Measurements from ENCODE around the gene ERBB4.
"Not testable (repeated sequence)": the region's sequence is repeated elsewhere in the genome, so short reads cannot be mapped to it uniquely, and the experiment has no call there.

ERBB4 gene

DNA sequence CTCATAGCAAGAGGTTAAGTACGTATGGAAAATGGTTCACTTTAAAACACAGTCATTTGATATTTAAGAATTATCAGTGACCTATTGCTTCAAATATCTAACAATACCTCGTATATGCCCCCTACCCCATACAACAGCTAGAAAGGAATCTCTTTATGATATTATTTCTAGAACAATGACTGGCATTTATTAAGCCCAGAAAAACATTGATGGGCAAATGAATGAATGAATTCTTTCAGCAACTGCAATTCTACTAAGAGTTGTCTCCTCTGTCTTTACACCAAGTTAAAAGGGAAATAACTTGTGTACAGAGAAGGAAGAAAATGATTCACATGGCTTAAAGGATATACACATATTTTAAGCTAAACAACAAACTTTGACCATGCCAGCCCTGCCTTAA is 384.7 kb downstream of the ERBB4 start:
- DNase-seq (ENCODE audit: low read depth in 1 of 2, low spot score in 1 of 2), result no peak

DNA sequence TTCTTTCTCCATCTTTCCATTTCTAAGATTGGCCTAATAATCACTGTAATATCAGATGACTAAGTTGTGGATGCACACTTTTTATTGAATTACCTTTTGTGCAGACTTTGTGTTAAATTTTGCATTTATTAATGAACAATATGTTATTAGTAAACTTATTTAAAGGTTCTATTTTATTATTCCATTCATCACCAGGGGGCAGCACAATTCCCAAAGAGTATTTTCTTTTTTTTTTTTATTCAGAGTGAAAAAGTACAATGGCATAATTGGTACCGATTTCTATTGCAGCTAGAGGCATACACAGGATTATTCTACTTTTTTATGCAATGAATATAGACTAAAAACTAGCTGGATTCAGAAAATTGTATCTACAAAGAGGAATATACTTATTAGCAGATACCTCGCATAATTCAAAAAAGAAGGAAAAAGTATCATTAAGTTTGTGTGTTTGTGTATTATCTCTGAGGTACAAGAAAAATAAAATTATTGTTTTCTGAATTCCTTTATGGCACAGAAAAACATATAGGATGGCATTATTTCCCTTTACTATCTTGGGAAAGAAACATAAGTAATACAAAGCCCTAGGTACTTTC is 390.6 kb downstream of the ERBB4 start:
- DNase-seq (ENCODE audit: low read depth in 1 of 2, low spot score in 1 of 2), result no peak

DNA sequence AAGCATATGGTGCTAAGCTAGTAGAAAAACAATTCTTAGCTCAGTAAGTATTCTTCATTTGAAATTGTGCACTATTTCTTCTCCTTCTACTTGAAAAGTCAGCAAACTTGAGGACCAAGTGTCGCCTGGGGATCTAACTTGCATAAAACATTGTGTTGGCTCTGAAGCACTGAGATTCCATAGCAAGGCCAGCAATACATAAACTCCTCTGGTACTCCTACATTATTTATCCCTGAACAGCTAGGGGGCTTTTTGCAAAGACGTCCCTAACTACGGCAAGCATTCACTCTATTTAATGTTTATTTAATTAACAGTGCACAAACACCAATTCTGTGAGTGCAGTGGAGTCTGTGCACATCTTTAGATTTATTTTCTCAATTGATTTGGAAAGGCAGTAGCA is 392.2 kb downstream of the ERBB4 start:
- no peak for DNase-seq (ENCODE audit: low read depth in 1 of 2, low spot score in 1 of 2)

DNA sequence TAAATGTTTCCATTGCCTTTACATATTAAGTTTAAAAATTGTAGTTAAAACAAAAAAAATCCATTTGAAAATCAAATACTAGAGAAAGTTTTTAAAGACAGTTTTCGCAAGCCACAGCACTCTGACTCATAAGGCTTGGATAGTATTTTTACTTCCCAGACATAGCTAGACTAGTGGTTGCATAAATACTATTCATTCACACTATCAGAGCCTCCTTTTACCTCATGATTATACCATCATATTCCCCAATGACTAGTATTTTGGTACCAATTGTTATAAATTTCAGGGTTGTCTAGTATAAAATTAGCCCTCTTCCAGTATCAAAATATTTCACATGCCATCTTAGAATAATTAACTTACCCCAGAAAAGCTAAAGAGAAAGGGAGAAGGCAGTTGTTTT is 393.5 kb downstream of the ERBB4 start:
- no peak for DNase-seq (ENCODE audit: low read depth in 1 of 2, low spot score in 1 of 2)

DNA sequence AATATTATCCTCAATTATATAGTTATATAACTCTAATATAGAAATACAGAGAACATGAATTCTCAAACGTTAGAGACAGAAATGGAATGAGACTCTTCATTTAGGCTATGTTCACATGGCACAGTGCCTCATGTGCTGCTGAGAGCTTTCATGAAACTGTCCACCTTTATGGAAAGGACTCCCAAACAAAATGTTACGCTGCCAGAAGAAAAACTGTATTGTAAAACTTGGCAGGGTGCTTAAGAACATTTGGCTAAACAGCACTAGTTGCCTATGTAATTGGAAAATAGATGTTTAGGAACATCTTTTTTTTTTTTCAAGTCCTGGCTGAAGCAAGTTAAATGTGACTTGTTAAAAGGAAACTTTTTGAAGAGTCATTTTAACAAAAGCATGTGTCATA is 396.0 kb downstream of the ERBB4 start:
- DNase-seq (ENCODE audit: low read depth in 1 of 2, low spot score in 1 of 2), result no peak

DNA sequence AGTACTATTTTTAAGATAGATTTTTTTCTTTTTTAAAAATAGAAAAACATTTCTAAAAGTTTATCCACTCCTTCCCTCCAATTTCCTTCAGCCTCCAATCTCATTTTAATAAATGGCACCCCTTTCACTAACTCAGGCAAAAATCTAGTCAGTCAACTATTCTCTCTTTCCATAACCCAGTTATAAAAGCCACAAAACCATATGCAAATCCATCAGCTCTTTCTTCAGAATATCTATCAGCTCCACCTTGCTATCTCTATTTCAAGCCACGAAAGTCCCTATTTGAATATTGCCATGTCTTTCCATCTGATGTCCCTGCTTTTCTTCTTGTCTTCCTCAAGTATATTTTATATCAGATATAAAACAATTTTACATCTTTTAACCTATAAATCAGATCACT is 397.1 kb downstream of the ERBB4 start:
- no peak for DNase-seq (ENCODE audit: low read depth in 1 of 2, low spot score in 1 of 2)

DNA sequence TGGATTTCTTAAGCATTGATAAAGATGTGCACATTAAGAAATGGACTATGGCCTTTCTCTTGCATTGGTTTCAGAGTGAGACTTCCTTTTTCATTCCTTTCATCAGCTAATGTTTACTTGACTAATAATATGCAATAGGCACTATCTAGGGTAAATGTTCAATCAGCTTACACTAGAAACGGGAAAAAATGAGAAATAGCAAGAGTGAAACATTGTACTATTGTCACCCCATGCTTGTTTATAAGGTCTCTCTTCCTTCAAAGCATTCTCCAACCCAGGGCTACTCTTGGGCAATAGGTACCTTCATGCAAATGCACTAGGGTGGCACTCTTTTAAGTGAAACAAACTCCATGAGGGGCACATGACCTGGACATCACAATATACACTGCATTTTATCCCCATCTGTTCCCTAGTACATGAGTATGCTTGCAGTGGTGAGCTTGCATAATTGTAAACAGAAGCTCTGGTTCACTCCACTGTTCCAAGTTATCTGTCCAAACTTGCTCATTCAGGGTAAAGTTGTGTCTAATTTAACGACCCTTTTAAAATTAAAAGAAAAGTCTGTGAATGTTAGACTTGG is 402.3 kb downstream of the ERBB4 start:
- DNase-seq (ENCODE audit: low read depth in 1 of 2, low spot score in 1 of 2), result no peak

DNA sequence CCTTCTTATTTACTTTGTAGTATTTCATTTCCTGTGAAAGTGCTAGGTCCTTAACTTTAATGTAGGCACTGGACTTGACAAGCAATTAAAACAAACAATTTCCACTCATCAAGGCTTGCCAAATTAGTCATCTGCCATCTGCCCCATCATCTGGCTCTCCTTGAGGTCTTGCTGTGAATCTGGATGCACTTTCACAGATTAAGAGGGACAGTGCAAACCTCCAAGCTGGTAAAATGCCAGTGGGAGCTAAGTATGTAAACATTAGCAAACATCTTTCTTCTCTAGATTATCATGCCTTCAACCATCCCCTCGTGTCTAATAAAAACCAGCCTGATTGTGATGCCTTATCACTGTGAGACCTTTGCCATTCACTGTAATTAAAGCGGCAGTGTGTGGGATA is 402.9 kb downstream of the ERBB4 start:
- DNase-seq (ENCODE audit: low read depth in 1 of 2, low spot score in 1 of 2), result no peak

DNA sequence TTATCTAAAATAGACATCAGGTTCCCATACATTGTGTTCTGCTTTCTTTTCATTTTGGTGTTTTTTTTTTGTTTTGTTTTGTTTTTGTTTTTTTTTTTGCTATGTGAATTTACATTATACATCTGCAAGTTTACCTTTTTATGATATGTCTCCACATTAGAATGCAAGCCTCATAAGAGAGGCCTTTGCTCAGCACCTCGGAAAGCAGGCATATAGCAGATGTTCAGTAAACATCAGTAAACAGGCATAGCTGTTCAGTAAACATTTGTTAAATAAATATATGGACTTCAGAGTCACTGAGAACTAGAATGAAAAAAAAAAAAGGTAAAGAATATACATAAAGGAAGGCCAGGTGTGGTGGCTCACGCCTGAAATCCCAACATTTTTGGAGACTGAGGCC is 405.3 kb downstream of the ERBB4 start:
- no peak for DNase-seq (ENCODE audit: low read depth in 1 of 2, low spot score in 1 of 2)

DNA sequence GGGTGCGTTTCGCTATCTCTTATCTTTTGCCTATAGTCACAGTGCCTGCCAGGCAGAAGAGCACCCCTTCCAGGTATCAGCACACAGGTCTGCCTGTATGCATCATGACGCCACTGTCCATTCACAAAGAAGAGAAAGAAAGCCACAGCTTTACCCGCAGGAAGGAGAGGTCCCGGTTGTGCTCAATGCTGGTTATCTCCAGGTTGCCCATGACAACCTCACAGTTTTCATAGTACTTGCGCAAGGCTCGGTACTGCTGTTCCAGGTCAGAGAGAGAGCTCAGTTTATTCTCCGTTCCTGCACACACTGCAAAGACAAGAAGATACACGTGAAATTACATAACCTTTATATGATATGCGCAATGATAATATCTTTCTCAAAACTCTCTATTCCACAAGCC is 414.0 kb downstream of the ERBB4 start:
- DNase-seq (ENCODE audit: low read depth in 1 of 2, low spot score in 1 of 2), result no peak

DNA sequence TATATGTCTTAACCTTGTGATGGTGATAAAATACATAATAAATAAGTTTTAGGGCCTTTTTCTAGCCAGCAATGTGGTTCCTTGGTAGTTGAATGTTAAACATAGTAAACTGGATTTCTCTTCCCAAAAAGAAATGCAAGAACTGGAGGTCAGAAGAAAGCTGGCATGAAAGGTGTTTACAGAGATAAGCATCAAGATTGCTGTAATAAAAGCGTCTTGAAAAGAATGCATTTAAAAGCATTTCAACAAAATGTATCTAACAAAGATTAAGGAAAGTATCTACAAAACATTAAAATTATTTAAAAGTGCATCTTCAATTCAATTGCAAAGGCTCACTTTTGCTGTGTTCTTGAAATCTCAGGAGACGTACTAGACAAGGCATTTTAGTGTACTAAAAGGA is 419.0 kb downstream of the ERBB4 start:
- DNase-seq (ENCODE audit: low read depth in 1 of 2, low spot score in 1 of 2), result no peak

DNA sequence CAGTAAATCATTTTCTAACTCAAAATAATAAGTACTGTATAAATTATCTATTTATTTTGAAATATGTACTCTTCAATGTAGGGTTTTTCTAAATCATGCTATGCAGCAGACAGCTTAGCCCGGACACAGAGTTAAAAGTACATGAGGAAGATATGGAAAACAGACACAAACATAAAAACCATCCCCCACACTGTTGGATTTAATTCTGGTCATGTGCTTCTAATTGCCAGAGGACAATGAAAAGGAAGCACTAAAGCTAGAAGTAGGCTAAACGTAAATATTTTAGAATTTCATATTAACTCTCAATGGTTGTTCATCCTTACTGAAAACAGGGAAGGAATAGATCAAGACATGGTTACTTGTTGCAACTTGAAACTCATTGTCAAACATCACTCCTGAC is 420.7 kb downstream of the ERBB4 start:
- DNase-seq (ENCODE audit: low read depth in 1 of 2, low spot score in 1 of 2), result no peak

DNA sequence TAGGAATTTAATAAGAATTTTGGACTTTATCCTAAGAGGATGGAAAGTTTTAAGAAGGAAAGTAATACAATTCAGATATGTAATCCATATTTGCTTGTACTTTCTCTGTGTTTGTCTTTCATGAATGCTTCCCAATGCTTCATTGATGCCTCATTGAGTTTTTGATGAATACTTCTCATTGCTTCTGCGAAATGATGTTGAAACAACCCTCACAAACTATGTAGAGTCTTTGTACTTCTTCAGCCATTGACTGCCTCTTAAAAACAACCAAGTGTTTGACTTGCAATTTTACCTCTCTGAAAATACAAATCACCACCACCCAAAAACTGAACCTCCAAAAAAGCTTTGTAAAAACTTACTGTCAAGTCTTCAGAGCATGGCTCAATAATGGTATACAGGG is 424.1 kb downstream of the ERBB4 start:
- DNase-seq (ENCODE audit: low read depth in 1 of 2, low spot score in 1 of 2), result no peak

DNA sequence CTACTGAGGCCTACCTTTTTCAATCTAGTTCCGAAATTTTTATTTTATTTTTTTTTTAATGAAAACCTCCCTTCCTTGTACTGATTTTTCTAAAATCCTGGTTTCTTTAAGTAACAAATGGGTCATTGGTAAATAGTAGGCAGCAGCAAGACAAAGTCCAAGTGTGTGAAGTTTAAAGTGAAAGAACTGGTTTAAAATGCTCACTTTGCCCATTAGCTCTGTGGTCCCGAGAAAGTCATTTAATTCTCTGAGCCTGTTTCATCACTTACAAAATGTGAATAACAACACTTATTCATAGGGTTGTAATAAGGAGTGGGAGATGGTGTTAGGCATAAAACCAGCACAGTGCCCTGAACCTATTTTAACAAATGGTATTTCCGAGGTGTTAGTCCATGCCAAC is 426.2 kb downstream of the ERBB4 start:
- DNase-seq (ENCODE audit: low read depth in 1 of 2, low spot score in 1 of 2), result no peak

DNA sequence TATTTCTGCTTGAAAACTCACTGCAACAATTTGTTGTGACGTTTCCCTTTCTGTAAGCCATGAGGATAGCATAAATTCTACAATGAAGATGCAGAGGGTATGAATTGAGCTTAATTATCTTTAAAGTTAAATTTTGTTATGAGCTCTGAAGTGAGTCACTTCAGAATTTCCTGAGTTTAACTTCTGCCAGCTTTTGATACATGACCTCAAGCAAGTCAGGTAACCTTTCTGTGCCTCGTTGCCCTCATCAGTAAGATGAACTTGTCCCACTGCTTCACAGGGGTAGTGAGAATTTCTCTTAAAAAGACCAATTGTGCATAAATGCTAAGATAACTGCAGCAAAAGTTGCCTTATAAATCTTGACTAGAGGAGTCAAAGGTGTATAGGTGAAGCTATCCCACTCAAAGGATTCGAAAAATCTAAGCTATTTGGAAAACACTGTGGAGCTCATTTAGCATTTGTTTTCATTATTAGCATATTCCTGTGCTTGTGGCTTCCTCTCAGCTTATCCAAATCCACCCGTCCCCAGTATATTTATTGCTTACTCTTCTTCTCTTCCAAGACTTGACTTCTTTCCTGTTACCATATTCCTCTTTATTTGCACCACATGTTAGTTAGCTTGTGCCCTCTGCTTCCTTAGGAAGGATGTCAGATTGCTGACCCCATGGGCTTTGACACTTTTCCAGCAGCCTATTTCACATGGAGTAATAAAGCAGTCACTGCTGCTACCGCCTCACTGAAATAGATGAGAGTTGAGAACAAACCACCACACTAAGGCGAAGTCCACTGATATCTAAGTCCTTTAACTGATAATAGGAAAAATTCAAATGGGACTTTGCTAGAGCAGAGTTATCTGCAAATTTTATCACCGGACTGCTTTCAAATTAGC is 428.6 kb downstream of the ERBB4 start:
- no peak for DNase-seq (ENCODE audit: low read depth in 1 of 2, low spot score in 1 of 2)

DNA sequence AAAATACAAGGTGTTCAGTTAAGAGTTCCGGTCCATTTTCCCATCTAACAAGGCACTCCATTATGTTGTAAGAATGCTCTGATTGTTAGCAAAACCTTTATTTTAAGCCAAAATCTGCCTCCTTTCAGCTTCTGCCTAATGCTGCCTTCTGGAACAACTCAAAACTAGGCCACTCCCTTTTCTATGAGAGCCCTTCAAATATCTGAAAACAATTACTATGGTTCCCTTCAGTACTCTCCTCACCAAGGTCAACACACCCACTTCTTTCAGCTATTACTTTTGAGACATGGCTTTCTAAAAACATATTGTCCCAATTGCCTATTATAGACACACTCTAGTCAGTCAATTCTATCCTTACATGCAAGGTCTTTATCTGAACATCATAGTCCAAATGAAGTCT is 429.4 kb downstream of the ERBB4 start:
- no peak for DNase-seq (ENCODE audit: low read depth in 1 of 2, low spot score in 1 of 2)

DNA sequence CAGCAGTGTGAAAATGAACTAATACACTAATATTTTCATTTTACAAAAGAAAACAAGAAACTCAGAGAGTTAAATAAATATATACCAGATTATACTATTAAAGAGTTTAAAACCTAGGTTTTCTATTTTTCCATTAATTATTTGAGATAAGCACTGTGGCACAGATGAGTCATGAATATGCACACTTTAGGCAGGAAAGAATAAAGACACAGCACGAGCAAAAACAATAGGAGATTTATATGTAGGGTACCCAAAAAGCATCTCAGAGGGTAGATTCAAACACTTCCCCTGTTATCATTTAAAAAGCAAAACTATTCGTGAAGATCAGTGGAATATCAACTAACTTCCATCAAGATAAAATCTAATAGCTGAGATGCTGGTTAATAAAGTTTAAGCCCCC is 430.6 kb downstream of the ERBB4 start:
- no peak for DNase-seq (ENCODE audit: low read depth in 1 of 2, low spot score in 1 of 2)

DNA sequence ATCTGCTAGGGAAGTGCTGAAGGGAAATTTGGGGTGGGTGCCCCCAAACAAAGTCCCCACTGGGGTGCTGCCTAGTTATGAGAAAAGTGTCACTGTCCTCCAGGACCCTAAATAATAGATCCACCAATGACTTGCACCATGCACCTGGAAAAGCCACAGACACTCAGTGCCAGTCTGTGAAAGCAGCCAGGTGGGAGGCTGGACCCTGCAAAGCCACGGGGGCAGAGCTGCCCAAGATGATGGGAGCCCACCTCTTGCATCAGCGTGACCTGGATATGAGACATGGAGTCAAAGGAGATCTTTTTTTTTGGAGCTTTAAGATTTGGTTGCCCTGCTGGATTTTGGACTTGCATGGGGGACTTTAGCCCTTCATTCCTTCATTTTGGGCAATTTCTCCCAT is 431.6 kb downstream of the ERBB4 start:
- no peak for DNase-seq (ENCODE audit: low read depth in 1 of 2, low spot score in 1 of 2)

DNA sequence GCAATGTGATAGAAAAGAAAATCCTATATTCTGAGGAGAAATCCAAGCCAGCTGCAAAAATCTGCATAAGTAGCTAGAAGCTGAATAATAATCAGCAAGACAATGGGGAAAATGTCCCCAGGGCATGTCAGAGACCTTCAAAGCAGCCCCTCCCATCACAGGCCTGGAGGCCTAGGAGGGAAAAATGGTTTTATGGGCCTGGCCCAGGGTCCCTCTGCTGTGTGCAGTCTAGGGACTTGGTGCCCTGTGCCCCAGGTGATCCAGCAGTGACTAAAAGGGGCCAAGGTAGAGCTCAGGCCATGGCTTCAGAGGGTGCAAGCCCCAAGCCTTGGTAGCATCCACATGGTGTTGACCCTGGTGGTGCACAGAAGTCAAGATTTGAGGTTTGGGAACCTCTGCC is 432.1 kb downstream of the ERBB4 start:
- DNase-seq (ENCODE audit: low read depth in 1 of 2, low spot score in 1 of 2), result not testable (repeated sequence)

DNA sequence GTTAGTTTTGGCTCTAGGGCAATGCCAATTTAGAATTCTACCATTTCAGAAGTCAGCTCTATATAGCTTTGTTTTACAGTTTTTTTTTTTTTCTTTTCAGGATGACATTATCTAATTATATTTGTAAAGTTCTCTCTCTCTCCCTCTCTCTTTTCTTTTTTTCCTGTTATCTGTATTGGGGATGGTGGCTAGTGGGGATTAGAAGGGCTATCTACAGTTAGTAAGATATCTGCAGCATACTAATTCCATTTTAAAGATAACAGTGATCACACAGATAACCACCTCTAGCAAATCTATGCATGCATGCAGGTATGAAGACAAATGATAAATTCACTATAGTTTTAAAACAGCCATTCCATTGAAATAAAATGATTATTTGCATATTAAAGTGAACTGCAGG is 438.9 kb downstream of the ERBB4 start:
- no peak for DNase-seq (ENCODE audit: low read depth in 1 of 2, low spot score in 1 of 2)

DNA sequence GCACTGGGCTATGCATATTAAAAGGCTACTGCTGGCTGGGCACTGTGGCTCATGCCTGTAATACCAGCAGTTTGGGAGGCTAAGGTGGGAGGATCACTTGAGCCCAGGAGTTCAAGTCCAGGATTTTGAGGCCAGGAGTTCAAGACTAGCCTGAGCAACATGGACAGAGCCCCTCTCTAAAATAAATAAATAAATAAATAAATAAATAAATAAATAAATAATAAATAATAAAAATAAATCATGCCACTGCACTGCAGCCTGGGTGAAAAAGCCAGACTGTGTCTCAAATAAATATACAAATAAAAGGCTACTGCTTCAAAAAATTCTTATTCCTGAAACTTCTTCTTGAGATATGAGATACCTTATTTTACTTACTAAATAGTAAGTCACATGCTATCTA is 439.6 kb downstream of the ERBB4 start:
- no peak for DNase-seq (ENCODE audit: low read depth in 1 of 2, low spot score in 1 of 2)

DNA sequence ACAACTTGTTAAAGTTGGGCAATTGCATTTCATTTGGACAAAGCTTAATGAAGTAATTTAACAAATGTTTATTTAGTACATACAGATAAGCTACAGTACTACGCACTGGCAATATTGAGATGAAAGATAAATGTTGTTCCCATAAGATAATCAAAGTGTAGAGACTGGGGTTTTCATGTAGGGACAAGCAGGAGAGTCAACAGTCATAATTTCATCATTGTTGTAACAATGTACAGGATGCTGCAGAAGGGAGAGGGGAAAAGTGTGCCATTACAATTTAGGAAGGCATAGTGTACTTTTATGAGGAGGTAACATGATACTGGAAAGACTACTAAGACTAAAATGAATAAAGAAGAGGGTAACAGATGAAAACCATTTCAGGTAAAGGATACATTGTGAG is 441.6 kb downstream of the ERBB4 start:
- no peak for DNase-seq (ENCODE audit: low read depth in 1 of 2, low spot score in 1 of 2)

DNA sequence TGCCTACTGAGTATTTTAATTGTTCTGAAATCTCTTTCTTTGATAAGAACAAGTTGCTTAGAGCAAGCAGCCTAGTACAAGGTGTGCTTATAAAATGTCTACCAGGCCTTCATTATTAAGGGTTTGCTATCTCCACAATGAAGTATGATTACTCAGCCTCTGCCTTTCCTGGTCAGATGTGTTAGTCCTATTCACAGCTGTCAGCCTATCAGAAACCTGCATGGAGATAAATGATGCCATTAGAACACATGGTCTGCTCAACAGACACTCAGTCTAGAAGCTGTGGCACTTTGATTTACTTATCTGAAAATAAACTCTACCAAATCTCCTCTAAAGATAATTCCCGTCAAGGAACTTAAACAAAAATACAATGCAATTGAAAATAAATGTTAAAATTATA is 448.7 kb downstream of the ERBB4 start:
- DNase-seq (ENCODE audit: low read depth in 1 of 2, low spot score in 1 of 2), result no peak
